ENCODE data around the gene DDIT4.

GRCh38 chr10:72226418-72227027 is 47.2 kb upstream of the DDIT4 start:
- TF ChIP-seq REST (IDR thresholded peaks at IDR 0.05; ENCODE audit: borderline replicate concordance), result no peak
- TF ChIP-seq, protein P1, sequence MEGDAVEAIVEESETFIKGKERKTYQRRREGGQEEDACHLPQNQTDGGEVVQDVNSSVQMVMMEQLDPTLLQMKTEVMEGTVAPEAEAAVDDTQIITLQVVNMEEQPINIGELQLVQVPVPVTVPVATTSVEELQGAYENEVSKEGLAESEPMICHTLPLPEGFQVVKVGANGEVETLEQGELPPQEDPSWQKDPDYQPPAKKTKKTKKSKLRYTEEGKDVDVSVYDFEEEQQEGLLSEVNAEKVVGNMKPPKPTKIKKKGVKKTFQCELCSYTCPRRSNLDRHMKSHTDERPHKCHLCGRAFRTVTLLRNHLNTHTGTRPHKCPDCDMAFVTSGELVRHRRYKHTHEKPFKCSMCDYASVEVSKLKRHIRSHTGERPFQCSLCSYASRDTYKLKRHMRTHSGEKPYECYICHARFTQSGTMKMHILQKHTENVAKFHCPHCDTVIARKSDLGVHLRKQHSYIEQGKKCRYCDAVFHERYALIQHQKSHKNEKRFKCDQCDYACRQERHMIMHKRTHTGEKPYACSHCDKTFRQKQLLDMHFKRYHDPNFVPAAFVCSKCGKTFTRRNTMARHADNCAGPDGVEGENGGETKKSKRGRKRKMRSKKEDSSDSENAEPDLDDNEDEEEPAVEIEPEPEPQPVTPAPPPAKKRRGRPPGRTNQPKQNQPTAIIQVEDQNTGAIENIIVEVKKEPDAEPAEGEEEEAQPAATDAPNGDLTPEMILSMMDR (IDR thresholded peaks at IDR 0.05; ENCODE audit: poor library complexity, severe bottlenecking), result no peak
- TF ChIP-seq TAF1 (IDR thresholded peaks at IDR 0.05; ENCODE audit: low read depth), result no peak
- TF ChIP-seq RAD21 (conservative IDR thresholded peaks at IDR 0.05), result no peak
- TF ChIP-seq POLR2AphosphoS5 (IDR thresholded peaks at IDR 0.05), result no peak

Data from neural cell (in vitro differentiated cells).